Keratinocyte (primary cell): ENCODE results near the gene RNU1-1.
"Not testable (repeated sequence)": the region's sequence is repeated elsewhere in the genome, so short reads cannot be mapped to it uniquely, and the experiment has no call there.

Experiments
- CTCF ChIP-seq, 3 experiments: IDR thresholded peaks in 1 of 3; conservative IDR thresholded peaks in 1 of 3; optimal IDR thresholded peaks in 1 of 3; 2 replicates in 2 of 3; 3 replicates in 1 of 3; pipeline versions ENCODE3 to v1.5.1; 2011; ENCODE audit warnings: low read length in 3 of 3, mild to moderate bottlenecking in 3 of 3, moderate library complexity in 2 of 3, control low read depth in 1 of 3, inconsistent platforms in 1 of 3; ENCODE audit not compliant: insufficient read depth in 2 of 3; ENCODE audit errors: extremely low read depth in 1 of 3
- EZH2 ChIP-seq: IDR thresholded peaks from one replicate; pipeline ENCODE4 v1.6.1; 2012; ENCODE audit warnings: inconsistent platforms, mild to moderate bottlenecking, low read length, moderate library complexity

- not testable (repeated sequence) for TF ChIP-seq CTCF (optimal IDR thresholded peaks at IDR 0.05 in 1 of 3, IDR thresholded peaks at IDR 0.05 in 1 of 3, conservative IDR thresholded peaks at IDR 0.05 in 1 of 3; ENCODE audit: extremely low read depth in 1 of 3, insufficient read depth in 2 of 3, low read length in 3 of 3); EZH2
These were observed 21.8 kb upstream of the RNU1-1 start for GRCh38 chr1:16535898-16536297.
